ENCODE measurements around the gene TMEM91. TPM values are rescaled to one million over a fixed set of nuclear protein-coding genes. Genes with fewer than 3 reads are reported as not detected.

TMEM91 gene
- polyA plus RNA-seq, 1 donor = 6.6 TPM

- no peak for DNase-seq (ENCODE audit: low read depth)
These were observed 35.0 kb downstream of the TMEM91 start for GRCh38 chr19:41411100-41411967.

DNA sequence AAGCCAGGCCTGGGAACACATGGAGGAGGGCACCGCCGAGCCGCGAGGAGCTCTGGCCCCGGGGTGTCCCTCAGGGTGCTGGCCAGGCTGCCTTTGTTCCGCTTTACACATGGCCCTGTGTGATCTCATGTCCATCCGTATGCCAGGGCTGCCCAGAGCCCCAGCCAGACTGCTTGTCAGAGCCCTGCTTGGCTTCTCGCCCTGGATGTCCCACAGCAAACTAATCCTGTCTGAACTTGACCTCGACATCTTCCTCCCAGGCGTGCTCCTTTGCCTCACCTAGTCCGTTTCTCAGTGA is 35.6 kb downstream of the TMEM91 start:
- DNase-seq (ENCODE audit: low read depth) = no peak

DNA sequence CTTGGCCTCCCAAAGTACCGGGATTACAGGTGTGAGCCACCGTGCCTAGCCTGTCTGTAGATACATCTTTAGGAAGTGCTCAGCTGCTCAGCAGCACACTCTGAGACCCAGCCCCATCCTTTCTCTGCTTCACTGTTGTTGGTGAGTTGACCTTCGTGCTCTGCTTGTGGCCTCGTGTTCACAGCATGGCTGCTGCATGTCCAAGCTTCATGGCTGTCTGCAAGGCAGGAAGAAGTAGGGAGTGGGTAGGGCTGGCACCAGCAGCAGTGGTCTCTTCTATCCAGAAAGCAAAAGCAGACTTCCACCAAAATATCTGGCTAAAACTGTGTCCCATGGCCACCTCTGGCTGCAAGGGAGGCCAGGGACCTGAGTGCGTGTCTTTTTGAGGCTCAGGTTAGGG is 36.6 kb downstream of the TMEM91 start:
- DNase-seq (ENCODE audit: low read depth) = no peak

DNA sequence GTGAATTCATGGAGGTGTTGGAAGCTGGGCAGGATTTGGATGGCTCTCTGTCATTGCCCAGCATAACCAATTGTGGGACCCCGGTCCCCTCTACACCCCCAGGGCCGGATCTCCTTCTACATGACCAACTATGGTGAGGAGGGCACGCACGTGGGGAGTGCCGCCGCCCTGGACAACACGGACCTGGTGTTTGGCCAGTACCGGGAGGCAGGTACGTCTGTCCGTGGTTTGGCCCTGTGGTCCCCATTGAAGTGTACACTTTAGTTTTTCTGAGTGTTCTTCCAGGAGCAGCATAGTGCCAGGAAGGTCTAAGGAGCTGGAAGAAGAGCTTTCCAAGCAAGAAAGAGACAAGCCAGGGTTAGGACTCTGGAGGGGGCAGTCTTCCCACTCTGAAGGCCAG is 37.6 kb downstream of the TMEM91 start:
- no peak for DNase-seq (ENCODE audit: low read depth)

- no peak for DNase-seq (ENCODE audit: low read depth)
These were observed 38.1 kb downstream of the TMEM91 start for GRCh38 chr19:41414461-41414860.

- DNase-seq (ENCODE audit: low read depth) = no peak
These were observed 38.8 kb downstream of the TMEM91 start for GRCh38 chr19:41415154-41415571.

DNA sequence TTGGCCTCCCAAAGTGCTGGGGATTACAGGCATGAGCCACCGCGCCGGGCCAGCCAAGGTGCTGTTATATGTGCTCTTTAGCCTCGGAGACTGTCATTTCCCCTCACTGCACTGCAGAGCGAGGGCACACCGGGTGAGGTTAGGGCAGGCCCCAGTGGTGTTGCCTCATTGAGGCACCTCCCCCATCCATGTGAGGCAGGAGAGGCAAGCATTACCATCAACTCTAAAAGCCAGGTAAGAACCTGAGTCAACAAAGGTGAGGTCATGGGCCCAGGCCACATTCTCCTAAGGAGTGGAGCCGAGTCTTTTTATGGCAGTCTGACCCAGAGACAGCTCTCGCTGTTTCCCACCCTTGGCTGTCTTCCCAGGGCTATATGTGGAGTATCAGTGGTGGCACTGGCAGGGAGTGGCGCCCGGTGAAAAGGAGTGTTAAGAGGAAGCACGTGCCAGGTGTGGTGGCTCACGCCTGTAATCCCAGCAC is 39.9 kb downstream of the TMEM91 start:
- DNase-seq (ENCODE audit: low read depth) = no peak

DNA sequence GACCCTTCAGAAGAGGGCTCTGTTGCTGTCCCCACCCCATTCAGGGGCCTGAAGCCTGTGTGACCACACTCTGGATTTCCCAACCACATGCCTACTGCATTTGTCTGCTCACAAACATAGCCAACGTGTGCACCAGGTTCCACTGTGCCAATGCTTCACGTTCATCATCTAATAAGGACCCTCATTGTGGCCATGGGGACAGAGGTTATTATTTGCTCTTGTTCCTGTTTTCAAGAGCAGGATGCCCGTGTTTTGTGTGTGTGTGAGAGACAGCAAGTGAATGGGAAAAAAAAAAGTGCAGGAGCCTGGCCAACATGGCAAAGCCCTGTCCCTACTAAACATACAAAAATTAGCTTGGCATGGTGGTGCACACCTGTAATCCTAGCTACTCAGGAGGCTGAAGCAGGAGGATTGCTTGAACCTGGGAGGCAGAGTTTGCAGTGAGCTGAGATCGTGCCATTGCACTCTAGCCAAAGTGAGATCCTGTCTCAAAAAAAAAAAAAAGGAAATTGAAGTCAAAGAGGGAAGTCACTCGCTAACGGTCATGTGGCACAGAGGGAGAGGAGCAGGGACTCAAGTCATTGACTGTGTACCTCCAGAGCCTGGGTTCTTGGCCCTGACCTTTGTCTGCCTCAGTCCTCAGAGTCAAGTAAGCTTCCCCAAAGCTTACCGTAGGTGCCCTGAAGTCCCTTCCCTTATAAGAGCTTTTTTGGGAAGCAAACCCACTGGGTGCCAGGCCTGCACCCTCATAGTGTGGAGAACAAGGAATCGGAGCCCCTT is 44.0 kb downstream of the TMEM91 start:
- no peak for DNase-seq (ENCODE audit: low read depth)

GRCh38 chr19:41421314-41421713 is 45.0 kb downstream of the TMEM91 start:
- DNase-seq (ENCODE audit: low read depth) = no peak

DNA sequence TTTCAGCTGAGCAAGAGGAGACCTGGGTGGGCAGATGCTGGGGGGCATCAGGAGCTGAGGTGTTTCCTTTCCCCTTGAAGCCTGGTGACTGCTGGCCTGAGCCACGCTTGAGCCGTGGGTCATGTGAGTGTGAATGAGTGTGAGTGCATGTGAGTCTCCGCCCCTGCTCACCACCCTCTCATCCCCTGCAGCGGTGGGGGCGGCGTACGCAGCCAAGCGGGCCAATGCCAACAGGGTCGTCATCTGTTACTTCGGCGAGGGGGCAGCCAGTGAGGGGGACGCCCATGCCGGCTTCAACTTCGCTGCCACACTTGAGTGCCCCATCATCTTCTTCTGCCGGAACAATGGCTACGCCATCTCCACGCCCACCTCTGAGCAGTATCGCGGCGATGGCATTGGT is 45.6 kb downstream of the TMEM91 start:
- DNase-seq (ENCODE audit: low read depth) = no peak

GRCh38 chr19:41422456-41422855 is 46.1 kb downstream of the TMEM91 start:
- DNase-seq (ENCODE audit: low read depth) = no peak

DNA sequence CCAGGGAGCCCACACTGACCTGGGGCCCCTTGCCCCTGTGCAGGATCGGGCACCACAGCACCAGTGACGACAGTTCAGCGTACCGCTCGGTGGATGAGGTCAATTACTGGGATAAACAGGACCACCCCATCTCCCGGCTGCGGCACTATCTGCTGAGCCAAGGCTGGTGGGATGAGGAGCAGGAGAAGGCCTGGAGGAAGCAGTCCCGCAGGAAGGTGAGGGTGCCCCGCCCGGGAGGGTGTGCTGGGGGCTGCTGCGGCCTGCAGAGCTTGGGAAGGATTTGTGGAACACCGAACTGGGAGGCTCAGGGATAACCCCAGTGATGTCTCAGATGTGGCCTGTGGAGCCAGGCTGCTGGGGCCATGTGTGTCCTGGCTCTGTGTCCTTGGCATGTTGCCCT is 46.6 kb downstream of the TMEM91 start:
- no peak for DNase-seq (ENCODE audit: low read depth)

DNA sequence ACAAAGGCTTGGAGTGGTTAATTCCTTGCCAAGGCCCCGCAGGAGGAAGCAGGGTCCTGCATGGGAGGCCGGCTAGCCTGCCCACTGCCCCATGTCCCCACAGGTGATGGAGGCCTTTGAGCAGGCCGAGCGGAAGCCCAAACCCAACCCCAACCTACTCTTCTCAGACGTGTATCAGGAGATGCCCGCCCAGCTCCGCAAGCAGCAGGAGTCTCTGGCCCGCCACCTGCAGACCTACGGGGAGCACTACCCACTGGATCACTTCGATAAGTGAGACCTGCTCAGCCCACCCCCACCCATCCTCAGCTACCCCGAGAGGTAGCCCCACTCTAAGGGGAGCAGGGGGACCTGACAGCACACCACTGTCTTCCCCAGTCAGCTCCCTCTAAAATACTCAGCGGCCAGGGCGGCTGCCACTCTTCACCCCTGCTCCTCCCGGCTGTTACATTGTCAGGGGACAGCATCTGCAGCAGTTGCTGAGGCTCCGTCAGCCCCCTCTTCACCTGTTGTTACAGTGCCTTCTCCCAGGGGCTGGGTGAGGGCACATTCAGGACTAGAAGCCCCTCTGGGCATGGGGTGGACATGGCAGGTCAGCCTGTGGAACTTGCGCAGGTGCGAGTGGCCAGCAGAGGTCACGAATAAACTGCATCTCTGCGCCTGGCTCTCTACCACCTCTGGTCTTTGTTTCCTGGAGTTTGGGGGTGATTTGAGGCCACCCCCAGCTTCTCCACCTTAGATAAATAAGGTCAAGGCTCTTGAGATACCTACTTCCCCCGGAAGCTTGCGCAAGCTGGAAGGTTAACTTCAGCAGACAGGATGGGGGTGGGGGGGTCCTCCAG is 48.2 kb downstream of the TMEM91 start:
- DNase-seq (ENCODE audit: low read depth) = no peak

- no peak for DNase-seq (ENCODE audit: low read depth)
These were observed 49.1 kb downstream of the TMEM91 start for GRCh38 chr19:41425174-41426115.

GRCh38 chr19:41426116-41426841 is 49.9 kb downstream of the TMEM91 start:
- no peak for DNase-seq (ENCODE audit: low read depth)

- DNase-seq (ENCODE audit: low read depth) = no peak
These were observed 50.8 kb downstream of the TMEM91 start, which contains the start of gene B3GNT8 for GRCh38 chr19:41426952-41427646. Gene B3GNT8, minus strand, starts transcription at chr19:41427374. Its CDS starts 596 bp downstream, at chr19:41426778.

GRCh38 chr19:41427647-41428480 is 51.5 kb downstream of the TMEM91 start:
- no peak for DNase-seq (ENCODE audit: low read depth)

- no peak for DNase-seq (ENCODE audit: low read depth)
These were observed 52.1 kb downstream of the TMEM91 start for GRCh38 chr19:41428481-41428859.

GRCh38 chr19:41430922-41431321 is 54.6 kb downstream of the TMEM91 start:
- no peak for DNase-seq (ENCODE audit: low read depth)
